ENCODE measurements around the gene IMPDH1. TPM values are rescaled to one million over a fixed set of nuclear protein-coding genes. Genes with fewer than 3 reads are reported as not detected.
A peak's percentile ranks its signal among the peaks of the same experiment; 100 is the strongest.

IMPDH1 gene
- total and polyA plus RNA-seq, 4 donors = 25.9 to 136 (median 61.9) TPM

DNA sequence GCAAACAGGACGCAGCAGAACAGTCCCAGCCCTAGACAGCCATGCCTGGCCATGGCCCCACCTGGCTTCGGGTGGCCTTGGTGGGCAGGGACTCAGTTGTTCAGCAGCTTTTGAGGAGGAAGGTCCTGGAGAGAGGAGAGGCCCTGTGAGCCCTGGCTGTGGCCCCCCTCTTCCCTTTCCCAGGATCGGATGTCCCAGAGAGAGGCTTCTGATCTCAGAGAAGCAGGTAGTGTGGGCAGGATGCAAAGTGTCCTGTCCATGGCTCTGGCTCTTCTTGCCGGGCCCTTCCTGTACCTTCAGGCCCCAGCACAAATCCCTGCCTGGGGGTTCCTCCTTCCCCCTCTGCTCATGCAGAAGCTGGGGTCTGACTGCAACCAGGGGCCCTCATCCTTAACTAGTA is 49.8 kb downstream of the IMPDH1 start:
- 69 to 83% methylated on average over 4 of the region's 4 CpGs for WGBS, 2 donors
- H3K4me3 ChIP-seq = no peak overlapping the region
- DNase-seq (no peak), ATAC-seq (ENCODE audit: insufficient read depth, low FRiP score) (no peak)
- no peaks in the 10 kb centered on the region for H3K36me3 ChIP-seq (ENCODE audit: control insufficient read depth in 4 of 4, insufficient read depth in 4 of 4, low read length in 4 of 4)
- H3K4me1 ChIP-seq (ENCODE audit: control insufficient read depth in 5 of 5, insufficient read depth in 5 of 5, low read length in 5 of 5) = peaks cover 0 to 20% (median 6%) of the 10 kb centered on the region in 5 donors
- TF ChIP-seq, protein P1, sequence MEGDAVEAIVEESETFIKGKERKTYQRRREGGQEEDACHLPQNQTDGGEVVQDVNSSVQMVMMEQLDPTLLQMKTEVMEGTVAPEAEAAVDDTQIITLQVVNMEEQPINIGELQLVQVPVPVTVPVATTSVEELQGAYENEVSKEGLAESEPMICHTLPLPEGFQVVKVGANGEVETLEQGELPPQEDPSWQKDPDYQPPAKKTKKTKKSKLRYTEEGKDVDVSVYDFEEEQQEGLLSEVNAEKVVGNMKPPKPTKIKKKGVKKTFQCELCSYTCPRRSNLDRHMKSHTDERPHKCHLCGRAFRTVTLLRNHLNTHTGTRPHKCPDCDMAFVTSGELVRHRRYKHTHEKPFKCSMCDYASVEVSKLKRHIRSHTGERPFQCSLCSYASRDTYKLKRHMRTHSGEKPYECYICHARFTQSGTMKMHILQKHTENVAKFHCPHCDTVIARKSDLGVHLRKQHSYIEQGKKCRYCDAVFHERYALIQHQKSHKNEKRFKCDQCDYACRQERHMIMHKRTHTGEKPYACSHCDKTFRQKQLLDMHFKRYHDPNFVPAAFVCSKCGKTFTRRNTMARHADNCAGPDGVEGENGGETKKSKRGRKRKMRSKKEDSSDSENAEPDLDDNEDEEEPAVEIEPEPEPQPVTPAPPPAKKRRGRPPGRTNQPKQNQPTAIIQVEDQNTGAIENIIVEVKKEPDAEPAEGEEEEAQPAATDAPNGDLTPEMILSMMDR (IDR thresholded peaks at IDR 0.05; ENCODE audit: control extremely low read depth, extremely low read depth) = no peak
- no peak overlapping the region for H3K27ac ChIP-seq (ENCODE audit: low read depth in 1 of 2, low read length in 1 of 2)
- no peaks in the 10 kb centered on the region for H3K9me3 ChIP-seq (ENCODE audit: control insufficient read depth in 4 of 4, insufficient read depth in 3 of 4, low read length in 3 of 4)
- peaks cover 4 to 18% (median 7%) of the 10 kb centered on the region in 3 donors for H3K27me3 ChIP-seq (ENCODE audit: control insufficient read depth in 3 of 3, insufficient read depth in 3 of 3, low read length in 2 of 3)
- peak overlapping the region in 1 of 2 donors; percentile 29 for H3K9ac ChIP-seq (ENCODE audit: insufficient read depth in 1 of 2, low read length in 2 of 2)

- DNase-seq = no peak
- 94 to 96% methylated on average over 12 of the region's 12 CpGs for WGBS, 2 donors
Observed at GRCh38 chr7:128359336-128359735, 50.4 kb downstream of the IMPDH1 start.

DNA sequence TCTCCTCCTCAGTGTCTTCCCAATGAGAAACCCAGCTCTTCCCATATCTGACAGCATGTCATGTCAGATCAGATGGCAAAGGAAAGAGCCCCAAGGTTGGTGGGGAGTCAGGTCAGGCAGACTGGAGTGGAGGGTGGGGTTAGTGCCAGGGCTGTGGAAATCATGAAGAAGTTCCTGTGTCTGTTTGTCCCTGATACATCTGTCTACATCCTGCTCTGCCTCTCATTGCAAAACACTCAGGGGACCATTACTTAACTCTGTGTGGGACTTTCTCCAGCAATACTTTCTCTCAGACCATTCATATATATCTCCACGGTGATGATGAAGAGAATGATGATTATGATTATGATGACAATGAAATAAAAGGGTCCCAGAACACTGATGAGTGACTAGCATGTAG is 51.5 kb downstream of the IMPDH1 start:
- WGBS, 2 donors = 28 to 70% methylated on average over 1 of the region's 1 CpG
- Histone ChIP-seq H3K27me3 (ENCODE audit: control insufficient read depth in 3 of 3, insufficient read depth in 3 of 3, low read length in 2 of 3) (peaks cover 4 to 27% (median 7%) of the 10 kb centered on the region in 3 donors), H3K9ac (ENCODE audit: insufficient read depth in 1 of 2, low read length in 2 of 2) (no peak overlapping the region), H3K27ac (ENCODE audit: low read depth in 1 of 2, low read length in 1 of 2) (no peak overlapping the region), H3K9me3 (ENCODE audit: control insufficient read depth in 4 of 4, insufficient read depth in 3 of 4, low read length in 3 of 4) (no peaks in the 10 kb centered on the region), H3K4me1 (ENCODE audit: control insufficient read depth in 5 of 5, insufficient read depth in 5 of 5, low read length in 5 of 5) (peaks cover 0 to 15% (median 6%) of the 10 kb centered on the region in 5 donors), H3K4me3 (no peak overlapping the region), H3K36me3 (ENCODE audit: control insufficient read depth in 4 of 4, insufficient read depth in 4 of 4, low read length in 4 of 4) (no peaks in the 10 kb centered on the region)
- TF ChIP-seq, protein P1 (IDR thresholded peaks at IDR 0.05; ENCODE audit: control extremely low read depth, extremely low read depth) = no peak
- ATAC-seq (ENCODE audit: insufficient read depth, low FRiP score) (no peak), DNase-seq (no peak)

More at GRCh38 chr7:128359336-128359735, 50.4 kb downstream of the IMPDH1 start:
- H3K4me1 ChIP-seq (ENCODE audit: control insufficient read depth in 5 of 5, insufficient read depth in 5 of 5, low read length in 5 of 5) = peaks cover 0 to 20% (median 6%) of the 10 kb centered on the region in 5 donors
- no peak overlapping the region for H3K27ac ChIP-seq (ENCODE audit: low read depth in 1 of 2, low read length in 1 of 2)
- no peaks in the 10 kb centered on the region for H3K9me3 ChIP-seq (ENCODE audit: control insufficient read depth in 4 of 4, insufficient read depth in 3 of 4, low read length in 3 of 4)
- H3K4me3 ChIP-seq = no peak overlapping the region
- peaks cover 2 to 18% (median 4%) of the 10 kb centered on the region in 3 donors for H3K27me3 ChIP-seq (ENCODE audit: control insufficient read depth in 3 of 3, insufficient read depth in 3 of 3, low read length in 2 of 3)
- no peak for ATAC-seq (ENCODE audit: insufficient read depth, low FRiP score)
- TF ChIP-seq, protein P1 (IDR thresholded peaks at IDR 0.05; ENCODE audit: control extremely low read depth, extremely low read depth) = no peak
- H3K9ac ChIP-seq (ENCODE audit: insufficient read depth in 1 of 2, low read length in 2 of 2) = no peak overlapping the region
- no peaks in the 10 kb centered on the region for H3K36me3 ChIP-seq (ENCODE audit: control insufficient read depth in 4 of 4, insufficient read depth in 4 of 4, low read length in 4 of 4)

DNA sequence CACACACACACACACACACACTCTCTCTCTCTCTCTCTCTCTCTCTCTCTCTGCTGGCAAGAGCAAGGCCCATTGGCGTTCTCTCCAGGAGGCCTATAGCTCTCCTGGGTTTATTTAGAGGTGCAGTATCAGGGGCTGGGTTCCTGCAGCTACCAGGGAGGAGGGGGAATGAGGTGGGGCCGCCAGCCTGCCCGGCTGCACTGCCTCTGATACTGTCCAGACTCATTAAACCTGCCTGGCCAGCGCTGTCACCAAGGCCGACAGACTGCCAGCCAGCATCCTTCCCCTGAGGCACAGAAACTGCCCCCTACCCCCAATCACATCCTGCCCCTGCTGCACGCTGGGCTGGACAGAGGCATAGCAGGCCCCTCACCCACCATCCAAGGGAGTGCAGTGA is 52.6 kb downstream of the IMPDH1 start:
- no peak for DNase-seq
- no peak overlapping the region for H3K9ac ChIP-seq (ENCODE audit: insufficient read depth in 1 of 2, low read length in 2 of 2)
- no peak overlapping the region for H3K4me3 ChIP-seq
- H3K36me3 ChIP-seq (ENCODE audit: control insufficient read depth in 4 of 4, insufficient read depth in 4 of 4, low read length in 4 of 4) = no peaks in the 10 kb centered on the region
- H3K9me3 ChIP-seq (ENCODE audit: control insufficient read depth in 4 of 4, insufficient read depth in 3 of 4, low read length in 3 of 4) = no peaks in the 10 kb centered on the region
- H3K27me3 ChIP-seq (ENCODE audit: control insufficient read depth in 3 of 3, insufficient read depth in 3 of 3, low read length in 2 of 3) = peaks cover 4 to 26% (median 15%) of the 10 kb centered on the region in 3 donors
- peaks cover 0 to 18% (median 9%) of the 10 kb centered on the region in 5 donors for H3K4me1 ChIP-seq (ENCODE audit: control insufficient read depth in 5 of 5, insufficient read depth in 5 of 5, low read length in 5 of 5)
- TF ChIP-seq, protein P1 (IDR thresholded peaks at IDR 0.05; ENCODE audit: control extremely low read depth, extremely low read depth) = no peak
- 84 to 88% methylated on average over 6 of the region's 6 CpGs for WGBS, 2 donors
- ATAC-seq (ENCODE audit: insufficient read depth, low FRiP score) = no peak
- no peak overlapping the region for H3K27ac ChIP-seq (ENCODE audit: low read depth in 1 of 2, low read length in 1 of 2)
